Astrocyte (in vitro differentiated cells and primary cell): ENCODE results near the gene ADAMTSL2.

Experiments
- CTCF ChIP-seq: IDR thresholded peaks from 2 replicates; pipeline ENCODE4 v1.5.1; 2011; ENCODE audit warnings: low read depth, mild to moderate bottlenecking, inconsistent platforms, low read length, moderate library complexity; ENCODE audit not compliant: insufficient read depth
- EZH2 ChIP-seq: IDR thresholded peaks from 2 replicates; pipeline ENCODE4 v1.6.1; 2012; ENCODE audit warnings: mild to moderate bottlenecking, low read length, inconsistent platforms; ENCODE audit not compliant: insufficient read depth

GRCh38 chr9:133621725-133622267 lies 87.3 kb downstream of the ADAMTSL2 start:
- TF ChIP-seq EZH2: no peak
- no peak for TF ChIP-seq CTCF
